Fibroblast of pulmonary artery (primary cell): ENCODE results near the gene SV2B.

Source experiments
- DNase-seq: peaks from one replicate; pipeline ENCODE4 v3.0.0-alpha.2; 2010; ENCODE audit warnings: low read depth
- H3K4me3 ChIP-seq: replicated peaks from 2 replicates; pipeline ENCODE4 v1.5.1; 2011; ENCODE audit warnings: low read depth, mild to moderate bottlenecking, control low read depth, low read length, moderate library complexity
- CTCF ChIP-seq: IDR thresholded peaks from 2 replicates; pipeline ENCODE4 v1.5.1; 2011; ENCODE audit warnings: mild to moderate bottlenecking, control low read depth, low read length, inconsistent platforms; ENCODE audit errors: missing control alignments

SV2B gene

GRCh38 chr15:91319371-91320059 is 219.5 kb downstream of the SV2B start:
- H3K4me3 ChIP-seq: no peak overlapping the region
- no peak for DNase-seq
- no peak for TF ChIP-seq CTCF

GRCh38 chr15:91320101-91320500 is 220.0 kb downstream of the SV2B start:
- no peak for TF ChIP-seq CTCF
- DNase-seq: no peak
- no peak overlapping the region for H3K4me3 ChIP-seq

- no peak for TF ChIP-seq CTCF
- DNase-seq: no peak
These were observed 229.9 kb downstream of the SV2B start for GRCh38 chr15:91329914-91330313.

GRCh38 chr15:91331581-91331980 is 231.5 kb downstream of the SV2B start:
- no peak for TF ChIP-seq CTCF
- DNase-seq: no peak
- H3K4me3 ChIP-seq: no peak overlapping the region

More at GRCh38 chr15:91329914-91330313, 229.9 kb downstream of the SV2B start:
- no peak overlapping the region for H3K4me3 ChIP-seq

GRCh38 chr15:91335702-91336101 is 235.6 kb downstream of the SV2B start:
- DNase-seq: no peak
- TF ChIP-seq CTCF: no peak
- H3K4me3 ChIP-seq: no peak overlapping the region

GRCh38 chr15:91336687-91337086 is 236.6 kb downstream of the SV2B start:
- H3K4me3 ChIP-seq: no peak overlapping the region
- no peak for DNase-seq
- no peak for TF ChIP-seq CTCF

- H3K4me3 ChIP-seq: no peak overlapping the region
- TF ChIP-seq CTCF: no peak
- DNase-seq: peak; percentile 21
These were observed 238.7 kb downstream of the SV2B start for GRCh38 chr15:91338766-91339165.
